Measurements from ENCODE around the gene FUNDC1.

FUNDC1 gene

DNA sequence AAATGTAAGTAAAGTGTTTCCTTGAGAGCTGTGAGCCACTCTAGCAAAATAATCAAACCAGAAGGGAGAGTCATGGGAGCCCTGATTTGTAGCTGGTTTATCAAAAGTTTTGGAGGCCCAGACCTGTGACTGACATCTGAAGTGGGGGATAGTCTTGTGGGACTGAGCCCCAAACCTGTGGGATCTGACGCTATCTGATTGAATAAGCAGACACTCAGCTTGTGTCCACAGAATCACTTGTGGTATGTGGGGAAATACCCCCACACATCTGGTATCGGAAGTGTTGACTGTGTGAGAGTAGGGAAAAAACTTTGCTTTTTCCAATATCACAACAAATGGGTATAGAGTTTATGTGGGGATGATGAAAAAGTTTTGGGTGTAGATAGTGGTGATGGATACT is 35.4 kb downstream of the FUNDC1 start:
- DNase-seq (ENCODE audit: low read depth): no peak
- no peak overlapping the region for H3K4me3 ChIP-seq (ENCODE audit: low read depth, low read length)
- TF ChIP-seq, protein P1, sequence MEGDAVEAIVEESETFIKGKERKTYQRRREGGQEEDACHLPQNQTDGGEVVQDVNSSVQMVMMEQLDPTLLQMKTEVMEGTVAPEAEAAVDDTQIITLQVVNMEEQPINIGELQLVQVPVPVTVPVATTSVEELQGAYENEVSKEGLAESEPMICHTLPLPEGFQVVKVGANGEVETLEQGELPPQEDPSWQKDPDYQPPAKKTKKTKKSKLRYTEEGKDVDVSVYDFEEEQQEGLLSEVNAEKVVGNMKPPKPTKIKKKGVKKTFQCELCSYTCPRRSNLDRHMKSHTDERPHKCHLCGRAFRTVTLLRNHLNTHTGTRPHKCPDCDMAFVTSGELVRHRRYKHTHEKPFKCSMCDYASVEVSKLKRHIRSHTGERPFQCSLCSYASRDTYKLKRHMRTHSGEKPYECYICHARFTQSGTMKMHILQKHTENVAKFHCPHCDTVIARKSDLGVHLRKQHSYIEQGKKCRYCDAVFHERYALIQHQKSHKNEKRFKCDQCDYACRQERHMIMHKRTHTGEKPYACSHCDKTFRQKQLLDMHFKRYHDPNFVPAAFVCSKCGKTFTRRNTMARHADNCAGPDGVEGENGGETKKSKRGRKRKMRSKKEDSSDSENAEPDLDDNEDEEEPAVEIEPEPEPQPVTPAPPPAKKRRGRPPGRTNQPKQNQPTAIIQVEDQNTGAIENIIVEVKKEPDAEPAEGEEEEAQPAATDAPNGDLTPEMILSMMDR (IDR thresholded peaks at IDR 0.05; ENCODE audit: low read depth, low read length, missing control alignments): no peak

DNA sequence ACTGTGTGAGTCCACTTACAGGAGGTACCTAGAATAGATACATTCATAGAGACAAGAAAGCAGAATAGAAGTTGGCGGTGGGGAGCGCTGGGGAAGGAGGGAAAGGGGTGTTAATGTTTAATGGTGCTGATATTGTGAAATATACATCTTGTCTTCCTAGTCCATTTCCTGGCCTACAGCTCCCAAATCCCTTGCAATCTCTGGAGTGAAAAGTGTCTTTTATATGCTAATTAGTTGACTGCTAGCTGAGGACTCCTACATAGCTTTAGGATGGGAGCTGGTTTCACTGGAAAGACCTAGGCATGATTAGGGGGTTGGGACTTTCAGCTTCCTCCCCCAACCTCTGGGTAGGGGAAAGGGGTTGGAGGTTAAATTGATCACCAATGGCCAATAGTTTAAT is 36.0 kb downstream of the FUNDC1 start:
- DNase-seq (ENCODE audit: low read depth): no peak
- no peak overlapping the region for H3K4me3 ChIP-seq (ENCODE audit: low read depth, low read length)
- TF ChIP-seq, protein P1 (IDR thresholded peaks at IDR 0.05; ENCODE audit: low read depth, low read length, missing control alignments): no peak

DNA sequence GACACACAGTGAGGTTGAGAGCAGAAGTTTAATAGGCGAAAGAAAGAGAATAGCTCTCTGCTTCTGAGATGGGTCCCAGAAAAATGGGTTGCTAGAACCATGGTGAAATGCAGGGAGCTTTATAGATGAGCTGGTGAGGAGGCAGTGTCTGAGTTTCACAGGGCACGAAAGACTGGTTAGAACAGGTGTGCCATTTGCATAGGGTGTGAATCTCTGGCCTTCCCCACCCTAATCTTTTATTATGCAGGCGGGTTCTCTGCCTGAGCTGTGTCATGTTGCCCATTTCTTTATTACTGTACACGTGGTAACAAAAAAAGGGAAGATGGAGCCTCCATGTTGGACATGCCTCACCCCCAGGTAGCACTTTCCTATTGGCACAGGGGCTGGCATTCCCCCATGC is 39.1 kb downstream of the FUNDC1 start:
- no peak for DNase-seq (ENCODE audit: low read depth)
- TF ChIP-seq, protein P1 (IDR thresholded peaks at IDR 0.05; ENCODE audit: low read depth, low read length, missing control alignments): no peak
- no peak overlapping the region for H3K4me3 ChIP-seq (ENCODE audit: low read depth, low read length)

DNA sequence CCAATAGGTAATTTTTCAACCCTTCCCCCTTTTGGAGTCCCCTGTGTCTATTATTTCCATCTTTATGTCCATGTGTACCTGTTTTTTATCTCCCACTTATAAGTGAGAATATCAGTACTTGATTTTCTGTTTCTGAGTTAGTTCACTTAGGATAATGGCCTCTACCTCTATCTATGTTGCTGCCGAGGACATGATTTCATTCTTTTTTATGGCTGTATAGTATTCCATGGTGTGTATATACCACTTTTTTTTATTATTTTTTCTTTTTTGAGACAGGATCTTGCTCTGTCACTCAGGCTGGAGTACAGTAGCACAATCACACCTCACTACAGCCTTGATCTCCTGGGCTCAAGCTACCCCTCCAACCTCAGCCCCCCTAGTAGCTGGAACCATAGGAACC is 47.6 kb downstream of the FUNDC1 start:
- no peak overlapping the region for H3K4me3 ChIP-seq (ENCODE audit: low read depth, low read length)
- TF ChIP-seq, protein P1 (IDR thresholded peaks at IDR 0.05; ENCODE audit: low read depth, low read length, missing control alignments): no peak
- DNase-seq (ENCODE audit: low read depth): no peak

DNA sequence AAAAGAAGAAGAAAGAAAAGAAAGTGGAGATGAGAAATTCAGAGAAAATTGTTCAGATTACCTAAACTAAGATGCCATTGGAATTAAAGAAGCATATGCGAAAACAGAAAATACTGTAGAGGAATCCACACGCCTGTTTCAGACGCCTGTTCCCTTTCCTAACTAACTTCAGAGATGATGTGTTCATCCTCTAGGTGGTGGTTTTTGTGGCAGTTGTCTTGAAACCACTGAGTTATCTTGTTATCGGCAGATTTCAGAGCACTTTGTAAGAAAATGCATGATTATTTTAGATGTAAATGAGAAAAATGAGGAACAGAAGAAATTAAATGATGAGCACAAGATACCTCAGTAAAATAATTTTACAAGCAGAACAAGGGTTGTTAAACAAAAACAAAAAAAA is 48.3 kb downstream of the FUNDC1 start:
- DNase-seq (ENCODE audit: low read depth): no peak
- TF ChIP-seq, protein P1 (IDR thresholded peaks at IDR 0.05; ENCODE audit: low read depth, low read length, missing control alignments): no peak
- no peak overlapping the region for H3K4me3 ChIP-seq (ENCODE audit: low read depth, low read length)

DNA sequence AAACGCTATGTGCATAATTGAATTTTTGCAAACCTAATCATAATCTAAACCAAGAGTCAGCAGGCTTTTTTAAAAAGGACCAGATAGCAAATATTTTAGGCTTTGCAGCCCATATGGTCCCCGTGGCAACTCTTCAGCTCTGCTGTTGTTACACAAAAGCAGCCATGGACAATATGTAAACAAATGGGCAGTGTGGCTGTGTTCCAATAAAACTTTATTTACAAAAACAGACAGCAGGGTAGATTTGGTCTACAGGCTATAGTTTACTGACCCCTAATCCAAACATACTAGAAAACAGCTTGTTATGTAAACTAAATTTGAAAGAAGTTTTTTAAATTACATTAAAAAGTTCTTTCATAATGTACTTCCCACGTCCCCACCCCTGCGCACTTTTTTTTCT is 53.1 kb downstream of the FUNDC1 start:
- TF ChIP-seq, protein P1 (IDR thresholded peaks at IDR 0.05; ENCODE audit: low read depth, low read length, missing control alignments): no peak
- no peak for DNase-seq (ENCODE audit: low read depth)
- H3K4me3 ChIP-seq (ENCODE audit: low read depth, low read length): no peak overlapping the region

DNA sequence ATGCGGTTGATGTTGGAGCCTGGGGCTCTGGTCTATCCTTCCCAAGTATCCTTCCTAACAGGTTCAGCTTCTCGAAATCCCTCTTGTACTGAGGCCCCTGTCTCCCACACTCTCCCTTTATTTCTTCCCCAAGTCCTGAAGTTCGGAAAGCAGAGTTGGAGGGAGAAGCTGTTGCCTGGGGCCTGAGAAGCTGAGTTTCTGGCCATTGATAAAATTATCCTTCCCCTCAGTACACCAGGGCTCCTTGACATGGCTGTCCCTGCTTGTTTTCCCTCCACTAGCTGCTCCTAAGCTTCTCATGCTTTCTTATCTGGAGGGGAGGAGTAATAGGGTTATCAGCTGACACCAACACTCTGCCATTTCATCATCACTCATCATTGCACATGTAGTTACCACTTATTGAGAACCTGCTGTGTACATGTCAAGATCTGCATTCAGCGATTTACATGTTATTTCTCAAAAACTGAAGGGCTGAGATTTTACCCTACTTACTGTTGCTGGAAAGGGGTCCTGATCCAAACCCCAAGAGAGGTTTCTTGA is 58.0 kb downstream of the FUNDC1 start:
- DNase-seq (ENCODE audit: low read depth): no peak
- no peak overlapping the region for H3K4me3 ChIP-seq (ENCODE audit: low read depth, low read length)

More for the DNA sequence above, 58.0 kb downstream of the FUNDC1 start:
- TF ChIP-seq, protein P1 (IDR thresholded peaks at IDR 0.05; ENCODE audit: low read depth, low read length, missing control alignments): no peak

All from GM12864 (cell line).